Measurements from ENCODE around the gene DACH2. TPM values are rescaled to one million over a fixed set of nuclear protein-coding genes. Genes with fewer than 3 reads are reported as not detected.

The DACH2 gene
- total and polyA plus RNA-seq, 4 donors: 0.23 TPM; not detected in 3

DNA sequence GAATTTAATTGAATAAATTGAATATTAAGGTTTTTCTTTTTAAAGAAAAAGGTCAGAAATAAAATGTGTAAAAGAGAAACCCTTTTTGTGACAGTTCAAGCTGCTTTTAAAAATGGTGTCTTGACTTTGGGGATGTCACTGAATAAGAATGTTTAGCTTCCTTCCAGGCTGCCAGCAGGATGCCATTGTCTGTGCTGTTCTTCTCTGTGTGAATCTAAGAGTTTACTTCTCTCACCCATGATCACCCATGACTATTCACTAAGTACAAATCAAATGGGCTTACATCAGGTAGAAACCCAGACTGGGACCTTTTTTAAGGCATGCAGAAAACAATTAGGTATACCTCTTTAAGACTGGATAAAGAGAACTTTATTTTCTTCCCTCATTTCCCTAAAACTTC lies 115.3 kb downstream of the DACH2 start:
- no peak for TF ChIP-seq JUND (IDR thresholded peaks at IDR 0.05)
- TF ChIP-seq EGR1 (IDR thresholded peaks at IDR 0.05; ENCODE audit: low read depth in 2 of 2): no peak
- TF ChIP-seq CTCF (IDR thresholded peaks at IDR 0.05; ENCODE audit: low read depth, low read length, missing input control): no peak
- TF ChIP-seq NR2F2 (IDR thresholded peaks at IDR 0.05): no peak
- no peak for TF ChIP-seq RXRA (IDR thresholded peaks at IDR 0.05)
- TF ChIP-seq ZBTB33 (IDR thresholded peaks at IDR 0.05): no peak
- no peak for TF ChIP-seq RAD21 (IDR thresholded peaks at IDR 0.05)
- TF ChIP-seq HNF4G (IDR thresholded peaks at IDR 0.05): no peak
- no peak for TF ChIP-seq FOXA2 (IDR thresholded peaks at IDR 0.05)
- TF ChIP-seq, protein P1, sequence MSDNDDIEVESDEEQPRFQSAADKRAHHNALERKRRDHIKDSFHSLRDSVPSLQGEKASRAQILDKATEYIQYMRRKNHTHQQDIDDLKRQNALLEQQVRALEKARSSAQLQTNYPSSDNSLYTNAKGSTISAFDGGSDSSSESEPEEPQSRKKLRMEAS (IDR thresholded peaks at IDR 0.05): no peak
- TF ChIP-seq, protein P2, sequence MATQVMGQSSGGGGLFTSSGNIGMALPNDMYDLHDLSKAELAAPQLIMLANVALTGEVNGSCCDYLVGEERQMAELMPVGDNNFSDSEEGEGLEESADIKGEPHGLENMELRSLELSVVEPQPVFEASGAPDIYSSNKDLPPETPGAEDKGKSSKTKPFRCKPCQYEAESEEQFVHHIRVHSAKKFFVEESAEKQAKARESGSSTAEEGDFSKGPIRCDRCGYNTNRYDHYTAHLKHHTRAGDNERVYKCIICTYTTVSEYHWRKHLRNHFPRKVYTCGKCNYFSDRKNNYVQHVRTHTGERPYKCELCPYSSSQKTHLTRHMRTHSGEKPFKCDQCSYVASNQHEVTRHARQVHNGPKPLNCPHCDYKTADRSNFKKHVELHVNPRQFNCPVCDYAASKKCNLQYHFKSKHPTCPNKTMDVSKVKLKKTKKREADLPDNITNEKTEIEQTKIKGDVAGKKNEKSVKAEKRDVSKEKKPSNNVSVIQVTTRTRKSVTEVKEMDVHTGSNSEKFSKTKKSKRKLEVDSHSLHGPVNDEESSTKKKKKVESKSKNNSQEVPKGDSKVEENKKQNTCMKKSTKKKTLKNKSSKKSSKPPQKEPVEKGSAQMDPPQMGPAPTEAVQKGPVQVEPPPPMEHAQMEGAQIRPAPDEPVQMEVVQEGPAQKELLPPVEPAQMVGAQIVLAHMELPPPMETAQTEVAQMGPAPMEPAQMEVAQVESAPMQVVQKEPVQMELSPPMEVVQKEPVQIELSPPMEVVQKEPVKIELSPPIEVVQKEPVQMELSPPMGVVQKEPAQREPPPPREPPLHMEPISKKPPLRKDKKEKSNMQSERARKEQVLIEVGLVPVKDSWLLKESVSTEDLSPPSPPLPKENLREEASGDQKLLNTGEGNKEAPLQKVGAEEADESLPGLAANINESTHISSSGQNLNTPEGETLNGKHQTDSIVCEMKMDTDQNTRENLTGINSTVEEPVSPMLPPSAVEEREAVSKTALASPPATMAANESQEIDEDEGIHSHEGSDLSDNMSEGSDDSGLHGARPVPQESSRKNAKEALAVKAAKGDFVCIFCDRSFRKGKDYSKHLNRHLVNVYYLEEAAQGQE (IDR thresholded peaks at IDR 0.05): no peak
- TF ChIP-seq, protein P3, sequence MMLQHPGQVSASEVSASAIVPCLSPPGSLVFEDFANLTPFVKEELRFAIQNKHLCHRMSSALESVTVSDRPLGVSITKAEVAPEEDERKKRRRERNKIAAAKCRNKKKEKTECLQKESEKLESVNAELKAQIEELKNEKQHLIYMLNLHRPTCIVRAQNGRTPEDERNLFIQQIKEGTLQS (IDR thresholded peaks at IDR 0.05): no peak
- TF ChIP-seq TAF1 (conservative IDR thresholded peaks at IDR 0.05): no peak
- TF ChIP-seq HNF4A (conservative IDR thresholded peaks at IDR 0.05): no peak
- TF ChIP-seq GABPA (IDR thresholded peaks at IDR 0.05 in 1 of 2, conservative IDR thresholded peaks at IDR 0.05 in 1 of 2): no peak
- TF ChIP-seq YY1 (IDR thresholded peaks at IDR 0.05): no peak
- no peak for TF ChIP-seq SP1 (IDR thresholded peaks at IDR 0.05)
- no peak for TF ChIP-seq FOXA1 (IDR thresholded peaks at IDR 0.05)
- H3K27me3 ChIP-seq (ENCODE audit: control insufficient read depth in 4 of 4, insufficient read depth in 4 of 4, low read length in 3 of 4): no peaks in the 10 kb centered on the region
- DNase-seq (ENCODE audit: low spot score): no peak
- no peaks in the 10 kb centered on the region for H3K36me3 ChIP-seq (ENCODE audit: control insufficient read depth in 4 of 4, insufficient read depth in 3 of 4, low read depth in 1 of 4, low read length in 3 of 4)
- no peak overlapping the region for H3K27ac ChIP-seq (ENCODE audit: low read depth in 1 of 2, low read length in 2 of 2)
- H3K4me1 ChIP-seq (ENCODE audit: control insufficient read depth in 4 of 4, insufficient read depth in 4 of 4, low read length in 3 of 4): no peaks in the 10 kb centered on the region
- no peaks in the 10 kb centered on the region for H3K9me3 ChIP-seq (ENCODE audit: control insufficient read depth in 4 of 4, low read length in 3 of 4)
- no peak overlapping the region for H3K4me3 ChIP-seq (ENCODE audit: low read depth in 1 of 3, low read length in 3 of 3)
- H3K9ac ChIP-seq (ENCODE audit: low read depth in 1 of 2, low read length in 2 of 2): no peak overlapping the region
